Stimulated activated CD8-positive, alpha-beta memory T cell treated with anti-CD3 and anti-CD28 coated beads, Interleukin-7, amount 100 ng/mL, for 24 hours (primary cell): ENCODE results near the gene MORF4L1.
"Not testable (repeated sequence)": the region's sequence is repeated elsewhere in the genome, so short reads cannot be mapped to it uniquely, and the experiment has no call there.

Source experiments
- DNase-seq: peaks from one replicate; pipeline ENCODE4 v3.0.0-alpha.2; 2020; ENCODE audit warnings: low read depth

MORF4L1 gene

GRCh38 chr15:78859971-78860719 lies 12.5 kb upstream of the MORF4L1 start:
- DNase-seq, result peak; percentile 51

DNA sequence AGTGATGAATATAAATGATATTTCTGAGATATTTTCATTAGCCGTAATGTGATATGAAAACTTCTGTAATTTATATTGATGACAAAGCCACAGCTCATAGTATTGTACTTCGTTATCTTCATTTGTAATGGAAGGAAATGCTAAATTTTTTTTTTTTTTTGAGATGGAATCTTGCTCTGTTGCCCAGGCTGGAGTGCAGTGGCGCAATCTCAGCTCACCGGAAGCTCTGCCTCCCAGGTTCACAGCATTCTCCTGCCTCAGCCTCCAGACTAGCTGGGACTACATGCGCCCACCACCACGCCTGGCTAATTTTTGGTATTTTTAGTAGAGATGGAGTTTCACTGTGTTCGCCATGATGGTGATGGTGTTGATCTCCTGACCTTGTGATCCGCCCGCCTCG lies 7.1 kb upstream of the MORF4L1 start:
- DNase-seq, result not testable (repeated sequence)

- DNase-seq, result not testable (repeated sequence)
These were observed 6.7 kb upstream of the MORF4L1 start for GRCh38 chr15:78866031-78866430.

- DNase-seq, result no peak
These were observed 5.9 kb upstream of the MORF4L1 start for GRCh38 chr15:78866803-78867202.

DNA sequence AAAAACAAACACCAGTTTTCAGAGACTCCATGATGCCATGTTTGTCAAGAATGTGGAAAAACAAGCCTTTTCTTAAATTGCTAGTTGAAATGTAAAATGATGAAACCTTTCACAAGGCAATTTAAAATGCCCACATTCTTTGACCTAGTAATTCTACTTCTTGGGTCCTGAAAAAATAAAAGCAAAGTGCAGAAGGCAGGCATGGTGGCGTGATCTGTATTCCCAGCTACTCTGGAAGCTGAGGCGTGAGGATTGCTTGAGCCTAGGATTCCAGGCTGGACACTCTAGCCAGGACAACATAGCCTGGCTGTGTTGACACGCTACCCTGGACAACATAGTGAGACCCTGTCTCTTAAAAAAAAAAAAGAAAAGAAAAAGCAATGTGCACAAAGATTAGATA lies 4.3 kb upstream of the MORF4L1 start:
- no peak for DNase-seq

GRCh38 chr15:78871483-78872127 lies 1.1 kb upstream of the MORF4L1 start:
- DNase-seq, result not testable (repeated sequence)

- peak; percentile 72 for DNase-seq
These were observed 492 bp downstream of the MORF4L1 start for GRCh38 chr15:78872972-78873792.

DNA sequence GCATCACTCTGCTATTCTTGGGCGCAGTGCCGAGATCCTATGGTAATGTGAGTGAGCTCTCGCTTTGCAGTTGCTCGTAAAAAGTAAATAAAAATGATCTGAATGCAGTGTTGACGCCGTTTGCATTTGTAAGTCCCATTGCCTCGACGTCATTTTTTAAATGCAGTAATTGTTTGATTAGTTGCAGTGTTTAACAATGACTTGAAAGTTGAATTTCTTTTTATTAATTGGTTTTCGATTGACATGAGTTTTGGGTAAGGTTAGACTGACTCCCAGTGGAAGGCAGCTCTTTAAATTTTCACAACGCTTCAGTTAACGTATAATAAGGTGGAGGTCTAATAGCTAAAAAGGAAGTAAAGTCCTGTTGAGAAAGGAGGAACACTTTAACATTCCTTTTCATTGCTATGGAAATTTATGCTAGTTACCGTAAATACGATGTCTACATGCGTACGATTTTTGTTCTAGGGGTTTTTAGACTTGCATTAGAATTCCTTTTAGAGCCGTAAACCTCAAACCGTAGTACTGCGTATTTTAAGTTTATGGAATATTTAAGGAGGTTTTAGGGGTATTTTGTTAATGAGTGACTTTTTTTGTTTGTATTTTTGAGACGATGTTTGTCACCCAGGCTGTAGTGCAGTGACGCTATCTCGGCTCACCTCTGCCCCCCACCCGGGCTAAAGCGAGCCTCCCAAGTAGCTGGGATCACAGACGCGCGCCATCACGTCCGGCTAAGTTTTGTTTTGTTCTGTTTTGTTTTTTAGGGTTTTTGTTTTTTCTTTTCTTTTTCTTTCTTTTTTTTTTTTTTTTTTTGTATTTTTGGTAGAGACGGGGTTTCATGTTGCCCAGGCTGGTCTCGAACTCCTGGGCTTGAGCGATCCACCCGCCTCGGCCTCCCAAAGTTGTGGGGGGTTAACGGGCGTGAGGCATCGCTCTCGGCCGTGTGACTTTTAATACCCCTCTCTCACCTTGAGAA lies 1.4 kb downstream of the MORF4L1 start:
- no peak for DNase-seq

- no peak for DNase-seq
These were observed 2.6 kb downstream of the MORF4L1 start for GRCh38 chr15:78875107-78875914.

DNA sequence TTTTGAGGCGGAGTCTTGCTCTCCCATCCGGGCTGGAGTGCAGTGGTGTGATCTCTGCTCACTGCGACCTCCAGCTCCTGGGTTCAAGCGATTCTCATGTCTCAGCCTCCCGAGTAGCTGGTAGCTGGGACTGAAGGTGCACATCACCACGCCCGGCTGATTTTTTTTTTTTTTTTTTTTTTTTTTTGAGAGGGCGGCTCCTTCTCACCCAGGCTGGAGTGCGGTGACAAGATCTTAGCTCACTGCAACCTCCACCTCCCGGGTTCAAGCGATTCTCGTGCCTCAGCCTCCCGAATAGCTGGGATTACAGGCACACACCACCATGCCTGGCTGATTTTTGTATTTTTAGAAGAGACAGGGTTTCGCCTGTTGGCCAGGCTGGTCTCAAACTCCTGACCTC lies 4.3 kb downstream of the MORF4L1 start:
- not testable (repeated sequence) for DNase-seq

DNA sequence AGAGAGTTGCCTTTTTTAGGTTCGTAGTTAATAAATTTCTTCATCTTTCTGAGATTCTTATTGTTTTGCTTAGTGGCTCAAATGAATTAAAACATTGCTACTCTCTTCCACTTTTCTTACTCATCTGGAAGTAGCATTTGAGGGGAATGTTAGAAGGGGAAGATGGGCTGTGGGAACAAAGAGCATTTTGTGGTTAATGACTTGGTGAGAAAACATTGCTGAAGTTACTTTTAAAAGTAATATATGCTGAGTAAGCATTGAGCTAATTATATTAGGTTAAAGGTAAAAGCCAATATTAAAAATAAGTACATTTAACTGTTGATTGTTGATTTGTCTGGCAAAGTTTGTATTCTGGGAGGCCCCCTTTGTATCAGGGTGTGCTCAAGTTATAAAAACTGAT lies 5.7 kb downstream of the MORF4L1 start:
- DNase-seq, result no peak

DNA sequence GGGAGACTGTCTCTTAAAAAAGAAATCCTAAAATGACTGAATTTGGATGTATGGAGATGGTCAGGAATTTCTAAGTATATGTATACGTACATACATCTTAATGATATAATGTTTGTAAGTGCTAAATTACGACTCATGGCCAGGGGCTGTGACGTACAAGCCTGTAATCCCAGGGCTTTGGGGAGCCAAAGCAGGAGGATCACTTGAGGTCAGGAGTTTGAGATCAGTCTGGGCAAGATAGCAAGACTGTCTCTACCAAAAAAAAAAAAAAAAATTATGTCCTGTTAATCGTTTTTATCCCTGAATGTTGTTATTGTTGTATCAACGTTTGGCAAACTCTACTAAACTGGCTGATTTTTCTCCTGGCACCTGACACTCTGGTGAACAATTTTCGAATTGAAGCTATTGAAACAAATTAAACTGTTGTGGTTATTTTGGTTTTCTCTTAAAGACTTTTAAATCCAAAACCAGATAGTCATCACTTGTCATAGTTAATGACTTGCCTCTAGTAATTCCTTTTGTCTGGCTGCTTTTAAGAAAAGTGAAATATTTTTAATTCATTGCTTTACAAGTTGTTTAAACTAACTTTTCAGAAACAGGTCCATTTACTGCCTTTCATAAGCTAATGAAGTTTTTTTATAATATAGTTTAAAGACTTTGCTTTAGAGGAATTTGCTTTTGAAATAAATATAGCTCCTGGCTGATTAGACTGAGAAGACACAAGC lies 7.0 kb downstream of the MORF4L1 start:
- no peak for DNase-seq

- no peak for DNase-seq
These were observed 7.5 kb downstream of the MORF4L1 start for GRCh38 chr15:78880242-78880533.

DNA sequence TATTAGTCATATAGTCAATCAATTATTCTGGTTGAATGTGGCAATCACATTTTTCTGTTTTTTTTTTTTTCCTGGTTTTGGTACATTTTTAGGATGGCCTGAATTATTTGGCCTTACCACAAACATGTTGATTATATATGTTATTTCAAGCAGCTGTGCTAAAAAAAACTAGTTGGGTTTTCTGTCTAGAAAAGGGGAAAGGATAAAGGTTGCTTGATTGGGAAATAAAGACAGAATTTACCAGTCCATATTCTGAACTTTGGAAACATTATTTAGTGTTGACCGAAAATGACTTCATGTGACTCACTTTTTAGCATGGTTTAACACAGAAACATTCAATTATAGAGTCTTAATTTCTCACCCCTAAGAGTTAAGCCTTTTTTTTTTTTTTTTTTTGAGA lies 8.1 kb downstream of the MORF4L1 start:
- no peak for DNase-seq

DNA sequence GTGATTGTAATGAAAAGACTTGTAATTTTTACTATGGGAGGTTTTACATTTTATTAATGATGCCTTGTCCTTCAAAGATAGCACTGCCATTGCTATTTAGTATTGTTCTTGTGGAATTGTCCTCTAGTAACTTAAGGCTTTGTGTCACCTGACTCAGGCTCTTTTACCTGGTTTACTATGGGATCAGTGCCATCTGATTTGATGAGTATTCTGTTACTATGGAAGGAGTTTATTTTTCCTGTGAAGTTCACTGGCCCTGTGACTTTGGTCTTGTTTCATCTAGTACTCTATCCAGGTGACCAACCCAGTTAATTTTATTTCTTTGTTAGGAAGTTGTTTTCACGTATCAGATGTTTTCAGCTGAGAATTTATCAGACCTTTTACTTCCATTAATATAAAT lies 9.0 kb downstream of the MORF4L1 start:
- no peak for DNase-seq

GRCh38 chr15:78889000-78889399 lies 16.3 kb downstream of the MORF4L1 start:
- DNase-seq, result no peak

- DNase-seq, result no peak
These were observed 20.8 kb downstream of the MORF4L1 start for GRCh38 chr15:78893538-78893937.

DNA sequence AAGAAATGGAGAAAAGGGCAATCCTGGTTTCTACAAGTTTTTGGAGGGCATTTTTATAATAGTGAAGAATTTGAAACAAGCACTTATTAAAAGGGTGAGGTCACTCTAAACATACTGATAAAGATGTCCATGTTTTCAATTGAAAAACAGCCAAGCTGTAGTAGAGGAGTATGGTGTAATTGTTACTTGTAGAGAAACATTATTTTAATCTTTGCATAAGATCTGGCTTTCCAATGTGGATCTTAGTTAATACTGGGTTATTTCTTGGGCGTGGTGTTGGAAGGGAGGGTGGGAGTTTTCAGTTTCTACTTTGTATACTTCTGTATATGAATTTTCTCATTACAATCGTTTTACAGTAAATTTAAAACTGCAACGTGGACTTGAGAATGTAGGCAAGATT lies 22.8 kb downstream of the MORF4L1 start:
- no peak for DNase-seq

DNA sequence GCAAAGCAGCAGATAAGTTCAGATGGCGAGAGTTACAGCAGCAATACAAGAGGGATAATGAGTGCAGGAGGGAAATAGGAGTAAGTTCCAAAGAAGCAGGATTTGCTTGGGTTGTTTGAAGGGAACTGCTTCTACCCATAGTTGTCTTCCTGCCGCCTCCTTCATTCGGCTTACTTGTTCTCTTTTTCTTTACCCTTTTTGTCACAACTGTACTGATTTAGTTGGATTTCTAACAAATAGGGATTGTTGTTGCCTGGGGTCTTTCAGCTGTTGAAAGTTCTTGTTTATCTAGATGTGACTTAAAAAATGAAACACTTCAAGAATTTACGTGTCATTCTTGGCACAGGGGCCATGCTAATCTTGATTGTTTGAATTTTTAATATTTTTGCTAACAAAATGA lies 25.9 kb downstream of the MORF4L1 start:
- DNase-seq, result no peak

- DNase-seq, result not testable (repeated sequence)
These were observed 28.3 kb downstream of the MORF4L1 start for GRCh38 chr15:78900819-78901533.
